GM21423 (cell line): ENCODE data around the gene FOLR2.

ENCODE experiments used
- ATAC-seq: cut with Tn5 transposase; IDR thresholded peaks from one replicate; pipeline ENCODE4 v1.9.1; 2021; ENCODE audit warnings: mild to moderate bottlenecking, moderate library complexity; ENCODE audit not compliant: unreplicated experiment

The FOLR2 gene

GRCh38 chr11:72229336-72229924 is 12.8 kb downstream of the FOLR2 start:
- ATAC-seq: no peak

- no peak for ATAC-seq
Observed at GRCh38 chr11:72229925-72230763, 13.6 kb downstream of the FOLR2 start.

GRCh38 chr11:72230764-72231365 is 14.3 kb downstream of the FOLR2 start:
- ATAC-seq: no peak

GRCh38 chr11:72231396-72232259 is 15.0 kb downstream of the FOLR2 start:
- ATAC-seq: no peak

- no peak for ATAC-seq
Observed at GRCh38 chr11:72232260-72233055, 15.9 kb downstream of the FOLR2 start.

- no peak for ATAC-seq
Observed at GRCh38 chr11:72233056-72233772, 16.6 kb downstream of the FOLR2 start.

GRCh38 chr11:72233773-72234513 is 17.3 kb downstream of the FOLR2 start:
- ATAC-seq: no peak

GRCh38 chr11:72234514-72234830 is 17.9 kb downstream of the FOLR2 start:
- ATAC-seq: no peak

GRCh38 chr11:72234920-72235319 is 18.3 kb downstream of the FOLR2 start:
- ATAC-seq: no peak

GRCh38 chr11:72235351-72236057 is 18.9 kb downstream of the FOLR2 start:
- ATAC-seq: no peak

- ATAC-seq: no peak
Observed at GRCh38 chr11:72236083-72236697, 19.6 kb downstream of the FOLR2 start.

GRCh38 chr11:72236774-72237111 is 20.1 kb downstream of the FOLR2 start:
- no peak for ATAC-seq

- no peak for ATAC-seq
Observed at GRCh38 chr11:72237112-72237931, 20.7 kb downstream of the FOLR2 start.

GRCh38 chr11:72238040-72238450 is 21.5 kb downstream of the FOLR2 start:
- no peak for ATAC-seq

GRCh38 chr11:72238492-72239312 is 22.1 kb downstream of the FOLR2 start:
- ATAC-seq: no peak

GRCh38 chr11:72239313-72239848 is 22.8 kb downstream of the FOLR2 start:
- peak; percentile 42 for ATAC-seq
